GM18858 (cell line): ENCODE results near the gene CENPP.

Source experiments
- ATAC-seq: cut with Tn5 transposase; IDR thresholded peaks from one replicate; pipeline ENCODE4 v1.9.1; 2021; ENCODE audit not compliant: unreplicated experiment

The CENPP gene

DNA sequence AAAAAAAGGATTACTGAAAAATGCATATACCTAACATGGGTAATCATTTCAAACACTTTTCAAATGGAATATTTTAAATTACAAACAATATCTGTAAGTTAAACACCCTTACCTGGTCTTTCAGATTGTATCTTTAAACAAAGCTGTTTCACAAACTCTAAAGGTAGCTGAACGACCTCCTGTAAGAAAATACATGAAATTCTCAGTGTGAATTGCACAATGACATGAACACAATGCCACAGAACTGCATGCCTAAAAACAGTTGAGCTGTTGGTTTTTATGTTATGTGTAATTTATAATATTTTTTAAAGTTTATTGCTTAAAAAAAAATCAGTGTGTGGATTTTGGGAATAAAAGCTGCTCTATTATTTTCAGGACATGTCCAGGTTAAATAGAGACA lies 326.7 kb downstream of the CENPP start:
- ATAC-seq: no peak

DNA sequence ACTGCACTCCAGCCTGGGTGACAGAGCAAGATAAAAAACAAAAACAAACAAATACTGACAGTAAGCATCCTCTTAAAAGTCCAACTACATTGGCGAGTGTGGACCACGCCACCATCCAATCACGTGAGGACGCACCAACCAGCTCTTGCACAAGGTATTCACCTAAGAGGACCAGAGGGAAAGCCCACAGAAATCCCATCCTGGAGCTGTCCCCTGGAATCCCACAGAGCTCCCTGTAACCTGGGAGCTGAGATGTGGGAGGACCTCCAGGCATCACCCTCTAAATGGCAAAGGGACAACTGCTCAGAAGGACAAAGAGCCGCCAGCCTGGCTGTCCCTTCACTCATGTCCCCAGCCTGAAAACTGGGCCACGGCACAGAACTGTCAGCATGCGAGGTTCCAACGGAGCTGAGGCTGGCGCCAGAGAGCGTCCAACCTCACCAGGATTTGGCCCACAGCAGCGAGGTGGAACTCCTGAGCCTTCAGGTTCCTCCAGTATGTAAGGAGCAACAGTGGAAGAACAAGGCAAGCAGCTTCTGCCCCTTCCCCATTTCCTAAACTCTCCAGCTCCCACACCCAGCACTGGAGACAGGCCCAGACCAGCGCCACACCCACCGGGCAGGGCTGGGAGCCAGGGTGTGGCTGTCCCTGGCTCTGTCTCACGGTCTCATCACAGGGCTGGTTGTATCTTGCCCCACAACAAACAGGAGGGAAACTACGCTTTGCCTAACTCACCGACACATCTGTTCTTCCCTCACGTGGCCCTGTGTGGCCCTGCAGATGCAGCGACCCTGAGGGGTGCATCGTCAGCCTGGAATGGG lies 328.9 kb downstream of the CENPP start:
- no peak for ATAC-seq

DNA sequence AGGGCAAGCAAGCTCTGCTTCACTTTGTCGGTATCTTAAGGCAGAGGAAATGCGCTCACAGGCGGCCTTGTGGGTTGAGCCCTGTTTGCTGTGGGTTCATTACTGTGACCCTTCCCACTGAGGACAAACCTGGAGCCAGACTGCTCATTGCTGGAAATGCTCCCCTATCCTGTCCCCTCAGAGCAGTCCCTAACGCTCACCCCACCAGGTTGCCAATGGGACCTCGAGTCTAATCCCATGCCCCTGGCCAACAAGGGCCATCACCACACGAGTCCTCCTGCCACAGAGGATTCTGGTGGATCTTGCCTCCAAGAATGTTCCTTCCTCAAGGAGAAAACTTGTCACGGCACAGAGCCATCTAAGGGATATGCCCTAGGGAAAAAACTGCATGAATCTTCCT lies 329.6 kb downstream of the CENPP start:
- ATAC-seq: no peak

DNA sequence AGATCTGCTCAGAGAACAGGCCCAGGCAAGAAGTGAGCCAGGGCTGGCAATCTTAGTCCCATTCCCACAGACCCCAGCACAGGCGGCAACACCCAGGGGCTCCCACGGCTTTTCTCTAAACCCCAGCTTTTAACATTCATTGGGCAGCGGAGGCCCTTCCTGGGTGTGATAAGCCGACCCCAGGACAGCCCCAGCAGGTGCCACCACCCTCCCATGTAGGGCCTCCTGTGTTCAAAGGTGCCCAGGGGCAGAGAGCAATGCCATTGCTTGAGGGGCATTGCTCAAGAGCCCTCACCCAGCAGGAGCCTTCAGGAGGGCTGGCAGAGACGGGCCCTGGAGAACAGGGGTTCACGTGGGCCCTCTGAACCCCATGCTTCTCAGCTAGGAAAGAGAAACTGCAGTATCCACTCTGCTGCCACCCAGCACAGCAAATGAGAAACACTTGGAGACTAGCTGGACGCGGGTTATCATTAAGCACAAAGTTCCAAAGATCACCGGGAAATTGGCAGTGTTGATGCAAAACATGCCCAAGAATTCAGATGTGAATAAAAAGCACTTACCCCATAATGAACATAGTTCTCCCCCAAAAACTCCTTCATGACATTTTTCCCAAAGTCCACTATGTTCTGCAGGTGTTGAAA lies 330.3 kb downstream of the CENPP start:
- no peak for ATAC-seq

DNA sequence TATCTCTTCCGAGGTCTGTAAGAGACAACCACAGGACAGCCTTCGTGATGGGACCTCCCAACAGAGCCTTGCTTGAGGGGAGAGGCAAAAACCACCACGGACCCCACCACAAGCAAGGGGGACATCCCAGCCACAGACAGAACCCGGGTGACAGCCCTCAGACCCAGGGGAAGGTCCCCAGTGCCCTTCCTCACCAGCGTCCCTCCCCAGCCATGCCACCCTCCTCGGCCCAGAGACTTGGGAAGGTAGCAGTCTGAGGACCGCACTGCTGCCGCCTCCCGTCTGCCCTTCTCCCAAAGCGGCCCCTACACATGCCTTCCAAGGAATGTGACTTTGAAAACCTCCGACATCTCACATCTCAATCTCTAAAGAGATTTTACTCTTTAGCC lies 330.8 kb downstream of the CENPP start:
- no peak for ATAC-seq

DNA sequence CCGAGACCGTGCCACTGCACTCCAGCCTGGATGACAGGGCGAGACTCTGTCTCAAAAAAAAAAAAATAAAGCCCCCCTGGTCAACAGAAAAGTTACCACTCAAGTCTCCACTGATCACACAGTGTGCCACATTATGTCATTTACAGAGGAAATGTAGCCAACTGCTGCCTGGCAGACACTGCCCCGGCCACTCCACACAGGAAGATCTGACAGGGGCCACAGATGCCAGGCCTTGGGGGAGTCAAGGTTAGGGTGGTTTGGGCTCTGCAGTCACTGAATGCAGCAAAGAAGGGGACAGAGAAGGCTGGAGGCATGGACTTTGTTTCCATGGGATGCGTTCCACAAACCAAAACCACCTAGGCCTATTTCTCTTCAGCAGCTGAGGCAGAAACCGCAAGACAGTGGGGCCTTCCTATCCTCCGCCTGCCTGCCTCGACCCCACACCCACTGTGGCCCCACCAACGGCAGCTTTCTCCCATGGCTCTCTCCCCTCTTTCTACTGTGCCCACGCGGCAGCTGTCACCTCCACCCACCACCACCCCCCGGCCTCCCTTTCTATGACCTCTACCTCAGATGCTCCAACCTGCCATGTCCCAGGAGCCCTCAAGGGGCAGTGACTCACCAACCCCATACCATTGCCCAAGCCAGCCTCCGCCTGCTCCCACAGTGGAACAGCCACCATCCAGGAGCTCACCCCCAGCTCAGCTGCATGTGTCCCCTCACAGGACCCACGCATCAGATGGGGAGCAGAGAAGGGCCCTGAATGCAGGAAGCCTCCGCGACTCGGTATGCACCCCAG lies 331.7 kb downstream of the CENPP start:
- ATAC-seq: no peak

DNA sequence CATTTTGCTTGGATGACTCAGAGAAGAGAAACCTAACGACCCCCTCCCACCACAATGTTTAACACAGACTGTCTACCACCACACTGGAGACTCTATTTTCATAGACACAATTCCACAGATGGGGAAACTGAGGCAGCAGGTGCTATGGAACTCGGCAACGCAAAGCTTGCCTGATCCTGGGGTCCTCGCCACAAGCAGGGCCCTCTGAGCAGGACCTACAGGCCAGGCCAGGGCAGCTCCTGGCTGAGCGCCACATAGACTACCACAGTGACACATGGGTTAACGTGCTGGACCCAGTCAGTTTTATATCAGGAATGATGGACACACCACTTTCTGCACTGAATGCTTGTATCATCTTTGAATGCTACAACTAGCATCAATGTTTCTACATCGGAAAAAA lies 332.4 kb downstream of the CENPP start:
- ATAC-seq: no peak

DNA sequence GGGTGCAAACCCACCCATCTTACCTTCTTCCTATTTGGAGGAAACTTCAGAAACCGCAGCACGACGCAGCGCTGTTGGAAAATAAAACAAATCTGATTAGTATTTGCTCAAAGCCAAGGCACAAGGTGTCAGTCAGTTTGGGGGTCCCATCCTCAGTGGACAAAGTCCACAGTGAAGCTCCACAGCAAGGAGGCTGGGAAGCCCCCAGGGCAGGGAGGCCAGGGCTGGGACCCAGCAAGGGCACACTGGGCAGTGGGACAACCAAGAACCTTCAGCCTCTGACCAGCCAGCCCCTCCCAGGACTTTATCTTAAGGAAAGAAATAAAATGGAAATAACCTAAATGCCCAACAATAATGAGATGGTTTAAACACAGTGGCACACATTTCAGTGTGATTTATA lies 332.9 kb downstream of the CENPP start:
- no peak for ATAC-seq

DNA sequence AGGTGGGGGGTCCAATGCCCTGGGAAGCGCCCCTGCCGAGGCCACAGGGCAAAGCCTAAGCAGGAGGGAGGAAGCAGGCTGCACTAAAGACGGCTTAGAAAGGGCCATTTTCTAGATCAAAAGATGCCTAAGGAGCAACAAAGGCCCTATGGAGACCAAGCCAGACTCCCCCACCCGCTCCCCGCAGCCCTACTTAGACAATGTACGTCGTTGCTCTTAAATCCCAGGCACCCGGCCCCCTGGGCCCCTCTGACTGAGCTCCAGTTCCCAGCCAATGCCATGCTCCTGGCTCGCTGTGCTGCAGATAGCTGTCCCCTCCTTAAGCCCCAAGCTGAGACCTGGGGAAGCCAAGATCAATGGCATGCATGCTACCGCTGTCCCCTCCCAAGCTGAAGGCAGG lies 333.8 kb downstream of the CENPP start:
- ATAC-seq: no peak

DNA sequence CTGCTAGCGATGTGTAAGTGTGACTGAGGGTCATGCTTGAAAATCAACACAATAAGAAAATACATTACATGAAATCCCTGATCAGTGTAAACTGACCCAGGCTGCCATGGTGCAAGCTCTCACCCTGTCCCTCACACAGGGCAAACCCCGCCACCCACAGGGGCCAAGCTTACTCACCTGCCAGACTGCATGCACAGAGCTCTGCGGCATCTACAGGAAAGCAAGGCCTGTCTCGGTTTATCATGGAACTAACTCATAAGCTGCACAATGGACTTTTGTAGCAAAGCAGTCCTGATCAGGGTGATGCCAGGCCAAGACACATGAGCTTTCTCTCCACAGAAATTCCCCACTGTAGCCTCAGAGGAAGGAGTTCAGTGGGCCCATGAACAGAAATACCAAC lies 334.5 kb downstream of the CENPP start:
- no peak for ATAC-seq

DNA sequence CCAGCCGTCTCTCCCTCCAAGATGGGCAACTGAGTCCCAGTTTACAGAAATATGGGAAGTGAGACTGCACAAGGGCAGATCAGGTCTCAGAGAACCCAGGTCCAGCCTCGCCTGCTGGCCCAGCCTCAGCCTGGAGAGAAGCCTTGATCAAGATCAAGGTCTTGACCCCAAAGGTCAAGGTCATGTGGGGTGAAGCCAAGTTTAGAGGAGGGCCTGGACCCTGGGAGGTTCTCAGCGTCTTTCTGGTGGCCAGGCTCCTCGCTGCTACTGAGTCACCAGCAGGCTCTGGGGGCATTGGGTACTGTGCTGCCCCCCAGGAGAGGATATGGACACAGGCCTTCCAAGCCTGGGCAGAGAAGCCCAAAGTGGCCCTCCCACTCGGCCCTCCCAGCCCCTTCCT lies 335.4 kb downstream of the CENPP start:
- no peak for ATAC-seq

DNA sequence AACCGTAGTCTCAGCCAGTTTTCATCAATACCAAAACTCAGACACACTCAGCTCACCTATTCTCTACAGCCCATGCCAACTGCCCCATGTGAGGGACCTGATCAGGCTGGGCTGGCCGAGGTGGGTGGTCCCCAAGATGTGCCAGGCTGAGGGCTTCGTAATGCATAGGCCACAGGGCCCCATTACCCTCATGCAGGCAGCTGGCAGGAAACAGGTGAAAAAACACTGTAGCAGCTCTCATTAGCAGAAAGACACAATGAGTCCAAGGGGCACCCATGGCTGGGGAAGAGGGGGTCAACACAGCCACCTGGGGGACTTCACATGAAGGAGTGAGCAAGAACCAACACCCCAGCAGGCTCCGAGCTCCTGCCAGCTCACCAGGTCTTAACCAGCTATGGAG lies 336.0 kb downstream of the CENPP start:
- no peak for ATAC-seq

DNA sequence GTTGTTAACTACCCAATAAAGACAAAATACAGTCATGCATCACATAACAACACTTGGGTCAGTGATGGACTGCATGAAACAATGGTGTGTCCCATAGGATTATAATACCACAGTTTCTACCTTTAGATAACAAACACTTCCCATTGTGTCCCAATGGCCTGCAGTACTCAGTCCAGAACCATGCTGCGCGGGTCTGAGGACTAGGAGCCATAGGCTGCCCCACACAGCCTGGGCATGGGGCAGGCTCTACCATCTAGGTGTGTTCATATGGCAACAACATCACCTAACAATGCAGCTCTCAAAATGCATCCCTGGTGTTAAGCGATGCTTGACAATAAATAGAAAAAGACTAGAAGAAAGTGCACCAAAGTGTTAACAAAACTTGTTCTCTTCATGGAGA lies 337.4 kb downstream of the CENPP start:
- no peak for ATAC-seq

DNA sequence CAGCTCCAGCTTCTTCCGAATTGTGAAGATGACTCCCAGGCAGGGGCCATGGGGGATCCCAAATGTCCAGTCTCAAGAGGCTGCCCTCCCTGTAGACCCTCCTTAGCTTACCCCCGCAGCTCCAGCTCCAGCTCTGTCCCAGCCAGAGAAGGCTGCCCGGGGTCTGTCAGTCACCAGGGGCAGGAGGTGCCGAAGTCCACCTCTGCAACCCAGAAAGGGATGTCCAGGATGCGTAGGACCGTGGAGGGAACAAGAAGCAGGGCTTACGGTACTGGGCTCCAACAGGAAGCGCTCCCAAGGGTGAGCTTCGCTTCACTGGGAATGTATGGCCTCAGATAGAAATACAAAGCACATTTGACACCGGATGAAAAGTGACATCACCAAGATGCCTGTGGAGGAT lies 338.2 kb downstream of the CENPP start:
- ATAC-seq: no peak

DNA sequence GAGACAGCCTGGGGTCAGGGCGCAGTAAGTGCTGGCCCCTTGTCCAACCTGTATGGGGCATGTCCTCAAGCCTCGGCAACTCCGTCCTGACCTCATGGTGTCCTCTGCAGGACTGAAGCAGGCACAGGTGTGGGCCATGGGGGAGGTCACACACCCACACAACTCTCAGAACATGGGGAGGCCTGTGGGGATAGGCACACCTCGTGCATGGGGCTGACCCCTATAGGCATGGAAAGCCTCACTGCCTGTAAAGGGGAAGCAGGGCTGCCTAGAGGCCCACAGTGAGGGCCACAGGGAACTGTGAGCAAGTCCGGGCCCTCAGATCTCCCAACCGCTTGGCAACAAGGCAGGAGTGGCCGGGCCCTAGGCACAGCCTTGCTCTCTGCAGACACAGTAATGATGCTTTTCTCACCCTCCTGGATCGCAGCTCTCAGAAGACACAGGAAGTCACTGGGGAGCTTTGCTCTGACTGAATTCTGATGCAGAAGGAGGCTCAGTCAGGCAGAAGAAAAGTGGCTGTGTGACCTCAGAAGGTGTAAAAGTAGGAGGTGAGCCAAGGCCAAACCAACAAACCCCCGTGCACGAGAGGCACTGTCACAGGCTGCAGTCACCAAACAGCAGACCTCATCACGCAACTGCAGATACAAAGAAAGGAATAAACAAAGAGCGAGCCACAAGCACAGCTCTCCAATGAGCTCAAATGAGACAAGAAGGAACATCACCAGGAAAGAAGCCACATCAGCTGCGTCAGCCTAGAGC lies 338.8 kb downstream of the CENPP start:
- ATAC-seq: no peak

DNA sequence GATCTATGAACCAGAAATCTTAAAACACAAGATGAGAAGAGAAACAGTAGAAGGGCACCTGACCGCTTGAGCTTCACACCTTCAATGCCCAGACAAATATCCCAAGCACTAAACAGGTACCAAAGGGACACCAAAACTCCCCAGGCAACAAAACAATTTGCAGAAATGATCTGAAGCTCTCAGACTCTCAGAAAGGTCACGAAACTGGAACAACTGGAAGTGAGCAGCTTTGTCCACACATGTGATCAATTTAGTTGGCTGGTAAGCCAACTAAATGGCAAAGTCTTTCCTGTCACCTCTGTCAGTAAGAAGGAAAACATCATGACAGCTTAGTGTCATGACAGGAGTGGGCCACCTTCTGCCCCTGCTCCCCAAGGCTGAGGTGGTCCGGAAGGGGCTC lies 340.1 kb downstream of the CENPP start:
- no peak for ATAC-seq

DNA sequence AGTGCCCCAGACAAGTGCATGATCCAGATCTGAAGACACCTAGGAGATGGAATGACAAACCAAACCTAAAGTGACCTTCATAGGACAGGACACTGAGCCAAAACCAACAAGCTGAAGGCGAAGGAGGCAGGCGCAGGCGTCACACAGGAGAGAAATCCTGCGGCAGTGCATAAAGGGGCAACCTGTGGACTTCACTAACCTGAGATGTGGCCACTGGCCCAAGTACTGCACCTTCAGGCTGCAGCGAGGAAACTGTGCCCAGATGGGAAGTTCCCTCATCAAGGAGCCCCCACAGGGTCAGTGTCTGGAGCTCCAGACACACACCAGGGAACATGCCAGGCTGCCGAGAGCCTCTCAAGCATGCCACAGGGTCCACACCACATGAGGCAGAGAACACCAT lies 340.5 kb downstream of the CENPP start:
- no peak for ATAC-seq

DNA sequence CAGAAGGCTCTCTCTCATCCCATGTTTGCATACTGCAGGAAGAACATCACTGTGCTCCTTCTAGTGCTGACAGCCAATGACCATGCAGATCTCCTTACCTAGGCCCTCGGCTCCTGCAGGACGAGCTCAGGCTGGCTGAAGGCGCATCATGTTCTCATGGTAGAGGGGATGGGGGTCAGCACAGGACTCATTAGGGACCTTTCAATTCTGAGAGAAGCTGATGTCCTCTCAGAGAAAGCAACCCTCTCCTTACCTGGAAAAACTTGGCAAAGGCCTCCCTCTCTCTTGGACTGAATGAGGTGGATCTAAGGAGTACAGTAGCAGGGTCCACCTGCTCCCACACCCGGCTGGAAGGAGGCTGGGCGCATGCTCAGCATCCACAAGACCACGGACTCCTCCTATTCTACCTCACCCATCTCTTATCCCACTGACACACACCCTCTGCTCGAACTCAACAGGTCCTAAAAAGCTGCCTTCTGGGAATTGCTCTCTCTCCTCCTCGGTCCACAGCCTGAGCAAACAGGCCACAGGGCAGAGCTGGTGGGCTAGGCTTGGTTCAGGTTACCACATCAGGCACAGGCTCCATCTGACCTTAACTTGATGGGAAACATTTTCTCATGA lies 341.3 kb downstream of the CENPP start:
- no peak for ATAC-seq

DNA sequence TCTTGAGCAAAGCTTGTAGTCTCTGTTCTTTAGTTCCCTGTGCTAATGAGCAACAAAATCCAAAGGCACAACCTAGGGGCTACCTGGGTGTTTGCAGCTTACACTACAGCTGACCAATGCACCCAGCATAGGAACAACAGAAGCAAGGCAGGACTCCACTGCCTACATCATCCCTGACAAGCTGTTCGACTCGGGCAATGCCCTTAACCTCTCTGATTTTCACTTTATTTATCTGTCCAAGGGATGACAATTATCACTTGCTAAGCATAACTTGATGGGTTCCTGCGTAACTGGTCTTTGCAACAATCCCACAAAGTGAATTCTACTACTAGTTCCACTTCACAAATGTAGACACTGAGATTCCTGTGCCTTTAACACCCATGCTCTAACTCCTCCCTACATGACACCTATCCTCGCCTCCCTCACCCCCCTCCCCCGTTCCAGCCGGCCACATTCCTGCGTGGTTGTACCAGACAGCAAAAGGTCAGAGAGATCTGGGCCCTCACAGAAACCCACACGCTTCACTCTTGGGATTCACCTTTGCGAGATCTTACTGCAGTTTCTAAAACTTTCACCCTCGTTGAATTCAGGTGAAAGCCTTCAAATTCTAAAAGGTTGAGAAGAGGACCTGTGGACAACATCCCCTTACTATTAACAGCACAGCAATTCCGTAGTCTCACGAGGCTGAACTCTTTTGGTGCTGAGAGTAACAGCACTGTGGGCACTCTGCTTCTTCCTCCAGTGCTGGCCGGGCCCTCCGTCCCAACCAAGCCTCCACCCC lies 343.2 kb downstream of the CENPP start:
- ATAC-seq: no peak

DNA sequence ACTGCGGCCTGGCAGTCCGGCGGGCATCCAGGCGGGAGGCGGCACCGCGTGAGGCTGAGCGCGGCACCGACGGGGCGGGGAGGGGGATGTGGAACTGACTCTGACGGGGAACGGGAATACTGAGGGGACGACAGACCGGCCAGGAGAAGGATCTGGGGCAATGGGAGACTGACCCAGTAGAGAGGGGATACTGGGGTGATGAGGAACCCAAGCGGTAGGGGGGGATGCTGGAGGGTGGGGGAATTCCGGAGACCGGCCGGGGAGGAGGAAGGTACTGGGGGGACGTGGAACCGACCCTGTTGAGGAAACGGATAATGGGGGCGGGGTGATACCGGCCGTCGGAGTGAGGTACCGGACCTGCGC lies 343.8 kb downstream of the CENPP start:
- ATAC-seq: no peak
